OCI-LY3 (cell line): ENCODE measurements around the gene WDR76.

Source experiments
- CTCF ChIP-seq: fragments of 200-600, 300-600 bp; sonication (generic); IDR thresholded peaks from 2 replicates; pipeline ENCODE4 v1.5.1; 2014; ENCODE audit warnings: antibody characterized with exemption, low read length, low read depth
- EZH2phosphoT487 ChIP-seq: fragments of 200-600 bp; shearing (Covaris generic); IDR thresholded peaks from 2 replicates; pipeline ENCODE4 v1.6.1; 2018; ENCODE audit warnings: antibody characterized with exemption, mixed run types, low read depth

GRCh38 chr15:43828061-43828657 is 1.4 kb downstream of the WDR76 start:
- TF ChIP-seq CTCF (no peak), EZH2phosphoT487 (no peak)
